H1 (cell line): Measurements from ENCODE around the gene DBNDD2. TPM values are rescaled to one million over a fixed set of nuclear protein-coding genes. Genes with fewer than 3 reads are reported as not detected.

Source experiments
- CBX5 ChIP-seq: fragments of 300-800, 300-1000 bp; sonication (generic); IDR thresholded peaks from 2 replicates; pipeline ENCODE4 v1.7.1; 2016; ENCODE audit warnings: antibody characterized with exemption, low read length, low read depth
- KDM4A ChIP-seq: IDR thresholded peaks from one replicate; pipeline ENCODE4 v1.7.1; 2012; ENCODE audit warnings: low read depth, mild to moderate bottlenecking, moderate library complexity, low read length, inconsistent platforms; ENCODE audit not compliant: severe bottlenecking
- TEAD4 ChIP-seq: IDR thresholded peaks from 2 replicates; pipeline ENCODE4 v1.6.1; 2012; ENCODE audit warnings: low read depth, low read length, inconsistent platforms, mixed read lengths
- polyA plus RNA-seq, 7 experiments: library from polyadenylated mRNA; depleted of rRNA in 3 of 7; stranded (reverse) in 5 of 7; unstranded in 2 of 7; fragments of >200 nt in 5 of 7; fragments of 200-250 nt in 2 of 7; gene quantifications; 1 replicate in 5 of 7; 2 replicates in 1 of 7; 4 replicates in 1 of 7; pipeline versions ENCODE4 v1.2.1 to v1.2.3, GENCODE V29; 2011 to 2013; ENCODE audit warnings: missing spikeins in 2 of 7, mixed read lengths in 2 of 7
- total RNA-seq: library from RNA; stranded (reverse); fragmentation: NEBNext Ultra II Directional; extraction: Animal tissue kit (Norgen Biotek cat#: 25700); gene quantifications from 2 replicates; pipeline ENCODE4 v1.2.1, GENCODE V29; 2021
- TF ChIP-seq, protein P1 (sequence below): fragments of 300-600 bp; sonication (generic); IDR thresholded peaks from 2 replicates; pipeline ENCODE4 v1.7.1; 2012; ENCODE audit warnings: low read length, moderate library complexity, mild to moderate bottlenecking, inconsistent platforms; ENCODE audit not compliant: insufficient replicate concordance
- TF ChIP-seq, protein P2 (sequence below): IDR thresholded peaks from 2 replicates; pipeline ENCODE4 v1.6.1; 2012; ENCODE audit warnings: inconsistent platforms
- TF ChIP-seq, protein P3 (sequence below): IDR thresholded peaks from 2 replicates; pipeline ENCODE4 v1.6.1; 2012; ENCODE audit warnings: low read length, inconsistent platforms
- TF ChIP-seq, protein P4 (sequence below): IDR thresholded peaks from 2 replicates; pipeline ENCODE4 v1.6.1; 2011; ENCODE audit warnings: low read length, improper control_type of control experiment

Gene DBNDD2
- total and polyA plus RNA-seq, 2 of the 8 experiments (the other 6 are each of a cell fraction or from before 2014, with no cell fraction given), result 55.8 to 96.3 TPM

DNA sequence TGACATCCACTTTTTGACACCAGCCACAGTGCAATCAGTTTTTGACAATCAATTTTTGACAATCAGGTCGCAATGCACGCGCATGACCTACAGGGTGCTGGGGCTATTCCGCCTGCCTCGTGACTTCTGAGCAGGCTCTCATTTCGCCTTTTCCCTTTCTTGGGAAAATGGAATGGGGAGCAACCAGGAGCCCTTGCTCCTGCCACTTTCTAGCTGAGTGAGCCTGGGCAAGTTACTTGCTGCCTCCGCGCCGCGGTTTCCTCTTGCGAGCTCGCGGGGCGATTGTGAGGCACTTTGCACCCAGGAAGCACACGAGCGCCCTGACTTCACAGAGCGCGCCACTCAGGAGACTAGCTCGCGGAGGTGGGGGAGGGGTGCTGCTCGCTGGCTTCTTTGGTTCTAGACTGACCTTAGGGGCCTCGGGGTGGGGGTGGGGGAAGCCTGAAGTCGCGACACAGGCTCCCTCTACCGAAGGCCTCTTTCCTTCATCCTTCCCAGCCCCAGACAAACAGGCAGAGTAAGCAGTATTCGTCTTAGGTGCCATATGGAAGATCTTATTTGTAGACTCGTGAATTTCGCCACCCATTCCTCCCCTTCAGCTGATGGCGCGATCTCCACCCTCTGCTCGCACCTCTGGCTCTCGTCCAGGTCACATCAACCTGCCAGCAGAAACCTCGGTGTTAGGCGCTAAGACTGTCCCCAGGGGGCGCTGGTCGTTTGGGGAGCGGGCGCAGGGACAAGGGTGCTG is 34.6 kb upstream of the DBNDD2 start (continued):
- TF ChIP-seq, protein P1, sequence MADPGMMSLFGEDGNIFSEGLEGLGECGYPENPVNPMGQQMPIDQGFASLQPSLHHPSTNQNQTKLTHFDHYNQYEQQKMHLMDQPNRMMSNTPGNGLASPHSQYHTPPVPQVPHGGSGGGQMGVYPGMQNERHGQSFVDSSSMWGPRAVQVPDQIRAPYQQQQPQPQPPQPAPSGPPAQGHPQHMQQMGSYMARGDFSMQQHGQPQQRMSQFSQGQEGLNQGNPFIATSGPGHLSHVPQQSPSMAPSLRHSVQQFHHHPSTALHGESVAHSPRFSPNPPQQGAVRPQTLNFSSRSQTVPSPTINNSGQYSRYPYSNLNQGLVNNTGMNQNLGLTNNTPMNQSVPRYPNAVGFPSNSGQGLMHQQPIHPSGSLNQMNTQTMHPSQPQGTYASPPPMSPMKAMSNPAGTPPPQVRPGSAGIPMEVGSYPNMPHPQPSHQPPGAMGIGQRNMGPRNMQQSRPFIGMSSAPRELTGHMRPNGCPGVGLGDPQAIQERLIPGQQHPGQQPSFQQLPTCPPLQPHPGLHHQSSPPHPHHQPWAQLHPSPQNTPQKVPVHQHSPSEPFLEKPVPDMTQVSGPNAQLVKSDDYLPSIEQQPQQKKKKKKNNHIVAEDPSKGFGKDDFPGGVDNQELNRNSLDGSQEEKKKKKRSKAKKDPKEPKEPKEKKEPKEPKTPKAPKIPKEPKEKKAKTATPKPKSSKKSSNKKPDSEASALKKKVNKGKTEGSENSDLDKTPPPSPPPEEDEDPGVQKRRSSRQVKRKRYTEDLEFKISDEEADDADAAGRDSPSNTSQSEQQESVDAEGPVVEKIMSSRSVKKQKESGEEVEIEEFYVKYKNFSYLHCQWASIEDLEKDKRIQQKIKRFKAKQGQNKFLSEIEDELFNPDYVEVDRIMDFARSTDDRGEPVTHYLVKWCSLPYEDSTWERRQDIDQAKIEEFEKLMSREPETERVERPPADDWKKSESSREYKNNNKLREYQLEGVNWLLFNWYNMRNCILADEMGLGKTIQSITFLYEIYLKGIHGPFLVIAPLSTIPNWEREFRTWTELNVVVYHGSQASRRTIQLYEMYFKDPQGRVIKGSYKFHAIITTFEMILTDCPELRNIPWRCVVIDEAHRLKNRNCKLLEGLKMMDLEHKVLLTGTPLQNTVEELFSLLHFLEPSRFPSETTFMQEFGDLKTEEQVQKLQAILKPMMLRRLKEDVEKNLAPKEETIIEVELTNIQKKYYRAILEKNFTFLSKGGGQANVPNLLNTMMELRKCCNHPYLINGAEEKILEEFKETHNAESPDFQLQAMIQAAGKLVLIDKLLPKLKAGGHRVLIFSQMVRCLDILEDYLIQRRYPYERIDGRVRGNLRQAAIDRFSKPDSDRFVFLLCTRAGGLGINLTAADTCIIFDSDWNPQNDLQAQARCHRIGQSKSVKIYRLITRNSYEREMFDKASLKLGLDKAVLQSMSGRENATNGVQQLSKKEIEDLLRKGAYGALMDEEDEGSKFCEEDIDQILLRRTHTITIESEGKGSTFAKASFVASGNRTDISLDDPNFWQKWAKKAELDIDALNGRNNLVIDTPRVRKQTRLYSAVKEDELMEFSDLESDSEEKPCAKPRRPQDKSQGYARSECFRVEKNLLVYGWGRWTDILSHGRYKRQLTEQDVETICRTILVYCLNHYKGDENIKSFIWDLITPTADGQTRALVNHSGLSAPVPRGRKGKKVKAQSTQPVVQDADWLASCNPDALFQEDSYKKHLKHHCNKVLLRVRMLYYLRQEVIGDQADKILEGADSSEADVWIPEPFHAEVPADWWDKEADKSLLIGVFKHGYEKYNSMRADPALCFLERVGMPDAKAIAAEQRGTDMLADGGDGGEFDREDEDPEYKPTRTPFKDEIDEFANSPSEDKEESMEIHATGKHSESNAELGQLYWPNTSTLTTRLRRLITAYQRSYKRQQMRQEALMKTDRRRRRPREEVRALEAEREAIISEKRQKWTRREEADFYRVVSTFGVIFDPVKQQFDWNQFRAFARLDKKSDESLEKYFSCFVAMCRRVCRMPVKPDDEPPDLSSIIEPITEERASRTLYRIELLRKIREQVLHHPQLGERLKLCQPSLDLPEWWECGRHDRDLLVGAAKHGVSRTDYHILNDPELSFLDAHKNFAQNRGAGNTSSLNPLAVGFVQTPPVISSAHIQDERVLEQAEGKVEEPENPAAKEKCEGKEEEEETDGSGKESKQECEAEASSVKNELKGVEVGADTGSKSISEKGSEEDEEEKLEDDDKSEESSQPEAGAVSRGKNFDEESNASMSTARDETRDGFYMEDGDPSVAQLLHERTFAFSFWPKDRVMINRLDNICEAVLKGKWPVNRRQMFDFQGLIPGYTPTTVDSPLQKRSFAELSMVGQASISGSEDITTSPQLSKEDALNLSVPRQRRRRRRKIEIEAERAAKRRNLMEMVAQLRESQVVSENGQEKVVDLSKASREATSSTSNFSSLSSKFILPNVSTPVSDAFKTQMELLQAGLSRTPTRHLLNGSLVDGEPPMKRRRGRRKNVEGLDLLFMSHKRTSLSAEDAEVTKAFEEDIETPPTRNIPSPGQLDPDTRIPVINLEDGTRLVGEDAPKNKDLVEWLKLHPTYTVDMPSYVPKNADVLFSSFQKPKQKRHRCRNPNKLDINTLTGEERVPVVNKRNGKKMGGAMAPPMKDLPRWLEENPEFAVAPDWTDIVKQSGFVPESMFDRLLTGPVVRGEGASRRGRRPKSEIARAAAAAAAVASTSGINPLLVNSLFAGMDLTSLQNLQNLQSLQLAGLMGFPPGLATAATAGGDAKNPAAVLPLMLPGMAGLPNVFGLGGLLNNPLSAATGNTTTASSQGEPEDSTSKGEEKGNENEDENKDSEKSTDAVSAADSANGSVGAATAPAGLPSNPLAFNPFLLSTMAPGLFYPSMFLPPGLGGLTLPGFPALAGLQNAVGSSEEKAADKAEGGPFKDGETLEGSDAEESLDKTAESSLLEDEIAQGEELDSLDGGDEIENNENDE, result no peak
- TF ChIP-seq CBX5, result no peak
- TF ChIP-seq, protein P2, sequence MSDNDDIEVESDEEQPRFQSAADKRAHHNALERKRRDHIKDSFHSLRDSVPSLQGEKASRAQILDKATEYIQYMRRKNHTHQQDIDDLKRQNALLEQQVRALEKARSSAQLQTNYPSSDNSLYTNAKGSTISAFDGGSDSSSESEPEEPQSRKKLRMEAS, result peak; percentile 61
- TF ChIP-seq, protein P3, sequence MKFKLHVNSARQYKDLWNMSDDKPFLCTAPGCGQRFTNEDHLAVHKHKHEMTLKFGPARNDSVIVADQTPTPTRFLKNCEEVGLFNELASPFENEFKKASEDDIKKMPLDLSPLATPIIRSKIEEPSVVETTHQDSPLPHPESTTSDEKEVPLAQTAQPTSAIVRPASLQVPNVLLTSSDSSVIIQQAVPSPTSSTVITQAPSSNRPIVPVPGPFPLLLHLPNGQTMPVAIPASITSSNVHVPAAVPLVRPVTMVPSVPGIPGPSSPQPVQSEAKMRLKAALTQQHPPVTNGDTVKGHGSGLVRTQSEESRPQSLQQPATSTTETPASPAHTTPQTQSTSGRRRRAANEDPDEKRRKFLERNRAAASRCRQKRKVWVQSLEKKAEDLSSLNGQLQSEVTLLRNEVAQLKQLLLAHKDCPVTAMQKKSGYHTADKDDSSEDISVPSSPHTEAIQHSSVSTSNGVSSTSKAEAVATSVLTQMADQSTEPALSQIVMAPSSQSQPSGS, result no peak
- peak; percentile 59 for TF ChIP-seq KDM4A
- TF ChIP-seq, protein P4, sequence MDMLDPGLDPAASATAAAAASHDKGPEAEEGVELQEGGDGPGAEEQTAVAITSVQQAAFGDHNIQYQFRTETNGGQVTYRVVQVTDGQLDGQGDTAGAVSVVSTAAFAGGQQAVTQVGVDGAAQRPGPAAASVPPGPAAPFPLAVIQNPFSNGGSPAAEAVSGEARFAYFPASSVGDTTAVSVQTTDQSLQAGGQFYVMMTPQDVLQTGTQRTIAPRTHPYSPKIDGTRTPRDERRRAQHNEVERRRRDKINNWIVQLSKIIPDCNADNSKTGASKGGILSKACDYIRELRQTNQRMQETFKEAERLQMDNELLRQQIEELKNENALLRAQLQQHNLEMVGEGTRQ, result no peak
- TF ChIP-seq TEAD4, result no peak
